ENCODE measurements around the gene MORC2.

DNA sequence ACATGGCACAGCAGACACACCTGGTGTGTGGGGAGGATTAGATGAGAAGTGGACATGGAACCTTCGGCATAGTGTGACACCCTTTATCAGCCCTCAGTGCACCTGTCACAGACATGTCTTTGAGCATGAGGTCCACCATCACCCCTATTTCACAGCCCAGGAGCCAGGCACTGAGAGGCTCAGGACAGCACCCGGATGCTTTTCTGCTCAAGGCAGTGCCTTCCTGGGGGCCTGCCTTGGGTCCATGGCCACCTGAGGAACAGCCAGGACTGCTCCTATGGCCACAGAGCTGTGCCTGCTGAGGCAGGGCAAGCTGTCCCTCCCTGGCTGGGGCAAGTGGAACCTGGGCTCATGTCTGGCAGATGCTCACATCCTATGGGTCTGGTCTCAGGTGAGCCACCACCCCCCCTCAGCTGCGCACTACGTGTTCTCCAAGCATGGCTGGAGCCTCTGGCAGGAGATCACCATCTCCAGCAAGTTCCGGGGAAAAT lies 75.8 kb downstream of the MORC2 start:
- TF ChIP-seq, protein P1, sequence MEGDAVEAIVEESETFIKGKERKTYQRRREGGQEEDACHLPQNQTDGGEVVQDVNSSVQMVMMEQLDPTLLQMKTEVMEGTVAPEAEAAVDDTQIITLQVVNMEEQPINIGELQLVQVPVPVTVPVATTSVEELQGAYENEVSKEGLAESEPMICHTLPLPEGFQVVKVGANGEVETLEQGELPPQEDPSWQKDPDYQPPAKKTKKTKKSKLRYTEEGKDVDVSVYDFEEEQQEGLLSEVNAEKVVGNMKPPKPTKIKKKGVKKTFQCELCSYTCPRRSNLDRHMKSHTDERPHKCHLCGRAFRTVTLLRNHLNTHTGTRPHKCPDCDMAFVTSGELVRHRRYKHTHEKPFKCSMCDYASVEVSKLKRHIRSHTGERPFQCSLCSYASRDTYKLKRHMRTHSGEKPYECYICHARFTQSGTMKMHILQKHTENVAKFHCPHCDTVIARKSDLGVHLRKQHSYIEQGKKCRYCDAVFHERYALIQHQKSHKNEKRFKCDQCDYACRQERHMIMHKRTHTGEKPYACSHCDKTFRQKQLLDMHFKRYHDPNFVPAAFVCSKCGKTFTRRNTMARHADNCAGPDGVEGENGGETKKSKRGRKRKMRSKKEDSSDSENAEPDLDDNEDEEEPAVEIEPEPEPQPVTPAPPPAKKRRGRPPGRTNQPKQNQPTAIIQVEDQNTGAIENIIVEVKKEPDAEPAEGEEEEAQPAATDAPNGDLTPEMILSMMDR (IDR thresholded peaks at IDR 0.05), result no peak
- TF ChIP-seq POLR2A (IDR thresholded peaks at IDR 0.05), result no peak

Measured in uterus (tissue), 2 donors.